ENCODE results near the gene ADGRV1. TPM values are rescaled to one million over a fixed set of nuclear protein-coding genes. Genes with fewer than 3 reads are reported as not detected.
"Not testable (repeated sequence)": the region's sequence is repeated elsewhere in the genome, so short reads cannot be mapped to it uniquely, and the experiment has no call there.

ADGRV1 gene
- total RNA-seq, 3 donors from 2014 or later: 0.32 to 0.54 (median 0.53) TPM

- no peak for DNase-seq
- H3K36me3 Mint-ChIP-seq (ENCODE audit: insufficient read depth): no peaks in the 10 kb centered on the region
- H3K27me3 Mint-ChIP-seq (ENCODE audit: low read depth): peaks cover 19% of the 10 kb centered on the region
- no peak overlapping the region for H3K4me3 Mint-ChIP-seq
- peaks cover 2% of the 10 kb centered on the region for H3K4me1 Mint-ChIP-seq (ENCODE audit: low read depth)
- H3K9me3 Mint-ChIP-seq: no peaks in the 10 kb centered on the region
- no peak for ATAC-seq
Measured at GRCh38 chr5:90967851-90968250, 409.3 kb downstream of the ADGRV1 start.

- Mint-ChIP-seq H3K4me3 (no peak overlapping the region), H3K9me3 (no peaks in the 10 kb centered on the region), H3K27me3 (ENCODE audit: low read depth) (peaks cover 19% of the 10 kb centered on the region), H3K36me3 (ENCODE audit: insufficient read depth) (no peaks in the 10 kb centered on the region), H3K4me1 (ENCODE audit: low read depth) (peaks cover 2% of the 10 kb centered on the region)
- ATAC-seq (no peak), DNase-seq (no peak)
Measured at GRCh38 chr5:90968319-90968718, 409.7 kb downstream of the ADGRV1 start.

- H3K9me3 Mint-ChIP-seq; H3K4me1 Mint-ChIP-seq (ENCODE audit: low read depth); H3K36me3 Mint-ChIP-seq (ENCODE audit: insufficient read depth); ATAC-seq; H3K4me3 Mint-ChIP-seq; DNase-seq: not testable (repeated sequence)
- H3K27me3 Mint-ChIP-seq (ENCODE audit: low read depth): peaks cover 12% of the 10 kb centered on the region
Measured at GRCh38 chr5:90969945-90970344, 411.3 kb downstream of the ADGRV1 start.

GRCh38 chr5:90981177-90981576 lies 422.6 kb downstream of the ADGRV1 start:
- Mint-ChIP-seq H3K9me3 (no peaks in the 10 kb centered on the region), H3K27me3 (ENCODE audit: low read depth) (no peaks in the 10 kb centered on the region)
- ATAC-seq: no peak

GRCh38 chr5:90981821-90982220 lies 423.2 kb downstream of the ADGRV1 start:
- Mint-ChIP-seq H3K4me1 (ENCODE audit: low read depth) (no peaks in the 10 kb centered on the region), H3K36me3 (ENCODE audit: insufficient read depth) (no peaks in the 10 kb centered on the region), H3K9me3 (no peaks in the 10 kb centered on the region), H3K27me3 (ENCODE audit: low read depth) (no peaks in the 10 kb centered on the region), H3K4me3 (no peak overlapping the region)
- DNase-seq (no peak), ATAC-seq (no peak)

More at GRCh38 chr5:90981177-90981576, 422.6 kb downstream of the ADGRV1 start:
- H3K36me3 Mint-ChIP-seq (ENCODE audit: insufficient read depth): no peaks in the 10 kb centered on the region
- H3K4me1 Mint-ChIP-seq (ENCODE audit: low read depth): no peaks in the 10 kb centered on the region
- no peak overlapping the region for H3K4me3 Mint-ChIP-seq
- DNase-seq: no peak

GRCh38 chr5:90982576-90982975 lies 424.0 kb downstream of the ADGRV1 start:
- no peak overlapping the region for H3K4me3 Mint-ChIP-seq
- no peaks in the 10 kb centered on the region for H3K9me3 Mint-ChIP-seq
- ATAC-seq (no peak), DNase-seq (no peak)
- H3K36me3 Mint-ChIP-seq (ENCODE audit: insufficient read depth): no peaks in the 10 kb centered on the region
- H3K4me1 Mint-ChIP-seq (ENCODE audit: low read depth): no peaks in the 10 kb centered on the region
- H3K27me3 Mint-ChIP-seq (ENCODE audit: low read depth): no peaks in the 10 kb centered on the region

- Mint-ChIP-seq H3K4me3 (no peak overlapping the region), H3K27me3 (ENCODE audit: low read depth) (no peaks in the 10 kb centered on the region), H3K4me1 (ENCODE audit: low read depth) (no peaks in the 10 kb centered on the region), H3K9me3 (no peaks in the 10 kb centered on the region), H3K36me3 (ENCODE audit: insufficient read depth) (no peaks in the 10 kb centered on the region)
- DNase-seq (no peak), ATAC-seq (no peak)
Measured at GRCh38 chr5:90983148-90983547, 424.6 kb downstream of the ADGRV1 start.

- Mint-ChIP-seq H3K36me3 (ENCODE audit: insufficient read depth) (no peaks in the 10 kb centered on the region), H3K9me3 (no peaks in the 10 kb centered on the region), H3K4me1 (ENCODE audit: low read depth) (no peaks in the 10 kb centered on the region), H3K27me3 (ENCODE audit: low read depth) (no peaks in the 10 kb centered on the region), H3K4me3 (no peak overlapping the region)
- DNase-seq (no peak), ATAC-seq (no peak)
Measured at GRCh38 chr5:90983711-90984124, 425.1 kb downstream of the ADGRV1 start.

GRCh38 chr5:90985341-90985740 lies 426.7 kb downstream of the ADGRV1 start:
- Mint-ChIP-seq H3K4me3 (no peak overlapping the region), H3K27me3 (ENCODE audit: low read depth) (no peaks in the 10 kb centered on the region), H3K4me1 (ENCODE audit: low read depth) (no peaks in the 10 kb centered on the region), H3K36me3 (ENCODE audit: insufficient read depth) (no peaks in the 10 kb centered on the region), H3K9me3 (no peaks in the 10 kb centered on the region)
- ATAC-seq (no peak), DNase-seq (no peak)

- Mint-ChIP-seq H3K36me3 (ENCODE audit: insufficient read depth) (no peaks in the 10 kb centered on the region), H3K4me1 (ENCODE audit: low read depth) (no peaks in the 10 kb centered on the region), H3K27me3 (ENCODE audit: low read depth) (no peaks in the 10 kb centered on the region), H3K4me3 (no peak overlapping the region), H3K9me3 (no peaks in the 10 kb centered on the region)
- ATAC-seq (no peak), DNase-seq (no peak)
Measured at GRCh38 chr5:90987726-90988125, 429.1 kb downstream of the ADGRV1 start.

GRCh38 chr5:90991201-90991600 lies 432.6 kb downstream of the ADGRV1 start:
- ATAC-seq: no peak
- H3K36me3 Mint-ChIP-seq (ENCODE audit: insufficient read depth): peaks cover 1% of the 10 kb centered on the region
- H3K4me1 Mint-ChIP-seq (ENCODE audit: low read depth): no peaks in the 10 kb centered on the region

GRCh38 chr5:90994796-90995195 lies 436.2 kb downstream of the ADGRV1 start:
- ATAC-seq (no peak), DNase-seq (no peak)
- Mint-ChIP-seq H3K4me1 (ENCODE audit: low read depth) (no peaks in the 10 kb centered on the region), H3K36me3 (ENCODE audit: insufficient read depth) (peaks cover 1% of the 10 kb centered on the region), H3K27me3 (ENCODE audit: low read depth) (peaks cover 3% of the 10 kb centered on the region), H3K4me3 (no peak overlapping the region), H3K9me3 (peaks cover 15% of the 10 kb centered on the region)

More at GRCh38 chr5:90991201-90991600, 432.6 kb downstream of the ADGRV1 start:
- peaks cover 3% of the 10 kb centered on the region for H3K27me3 Mint-ChIP-seq (ENCODE audit: low read depth)
- DNase-seq: no peak
- peaks cover 8% of the 10 kb centered on the region for H3K9me3 Mint-ChIP-seq
- H3K4me3 Mint-ChIP-seq: no peak overlapping the region

- Mint-ChIP-seq H3K27me3 (ENCODE audit: low read depth) (peaks cover 3% of the 10 kb centered on the region), H3K4me3 (no peak overlapping the region), H3K4me1 (ENCODE audit: low read depth) (no peaks in the 10 kb centered on the region), H3K9me3 (peaks cover 15% of the 10 kb centered on the region), H3K36me3 (ENCODE audit: insufficient read depth) (peaks cover 1% of the 10 kb centered on the region)
- DNase-seq (no peak), ATAC-seq (no peak)
Measured at GRCh38 chr5:90996089-90996488, 437.5 kb downstream of the ADGRV1 start.

GRCh38 chr5:90997082-90997481 lies 438.5 kb downstream of the ADGRV1 start:
- DNase-seq: no peak

GRCh38 chr5:91000743-91001142 lies 442.1 kb downstream of the ADGRV1 start:
- H3K4me1 Mint-ChIP-seq (ENCODE audit: low read depth): no peaks in the 10 kb centered on the region
- ATAC-seq: no peak
- H3K27me3 Mint-ChIP-seq (ENCODE audit: low read depth): peaks cover 8% of the 10 kb centered on the region
- no peak overlapping the region for H3K4me3 Mint-ChIP-seq
- no peaks in the 10 kb centered on the region for H3K36me3 Mint-ChIP-seq (ENCODE audit: insufficient read depth)
- no peak for DNase-seq
- peaks cover 10% of the 10 kb centered on the region for H3K9me3 Mint-ChIP-seq

More at GRCh38 chr5:90997082-90997481, 438.5 kb downstream of the ADGRV1 start:
- Mint-ChIP-seq H3K4me3 (no peak overlapping the region), H3K9me3 (peaks cover 15% of the 10 kb centered on the region), H3K27me3 (ENCODE audit: low read depth) (peaks cover 3% of the 10 kb centered on the region), H3K4me1 (ENCODE audit: low read depth) (no peaks in the 10 kb centered on the region), H3K36me3 (ENCODE audit: insufficient read depth) (peaks cover 1% of the 10 kb centered on the region)
- ATAC-seq: no peak

GRCh38 chr5:91006713-91007112 lies 448.1 kb downstream of the ADGRV1 start:
- no peak overlapping the region for H3K4me3 Mint-ChIP-seq
- H3K4me1 Mint-ChIP-seq (ENCODE audit: low read depth): no peaks in the 10 kb centered on the region
- H3K36me3 Mint-ChIP-seq (ENCODE audit: insufficient read depth): no peaks in the 10 kb centered on the region
- ATAC-seq (no peak), DNase-seq (no peak)
- H3K9me3 Mint-ChIP-seq: no peaks in the 10 kb centered on the region
- peaks cover 10% of the 10 kb centered on the region for H3K27me3 Mint-ChIP-seq (ENCODE audit: low read depth)
